Measurements from ENCODE around the gene NHP2. TPM values are rescaled to one million over a fixed set of nuclear protein-coding genes. Genes with fewer than 3 reads are reported as not detected.

NHP2 gene
- total RNA-seq, 4 donors from 2014 or later, result 109 to 257 (median 177) TPM

GRCh38 chr5:178123094-178123965 lies 30.4 kb downstream of the NHP2 start:
- H3K9me3 ChIP-seq, result no peaks in the 10 kb centered on the region
- H3K27me3 ChIP-seq, result no peaks in the 10 kb centered on the region
- TF ChIP-seq POLR2A (IDR thresholded peaks at IDR 0.05) (no peak), CTCF (IDR thresholded peaks at IDR 0.05) (no peak)
- WGBS, 2 donors, result 87 to 89% methylated on average over 3 to 12 of the region's 13 CpGs
- H3K36me3 ChIP-seq, result no peaks in the 10 kb centered on the region
- H3K4me3 ChIP-seq (replicated peaks in 1 of 3), result no peak overlapping the region
- DNase-seq, result no peak
- peaks cover 5 to 13% of the 10 kb centered on the region in 2 donors for H3K4me1 ChIP-seq
- intact Hi-C loops (cut with DNase I), result no loop called here
- no peak overlapping the region for H3K27ac ChIP-seq

GRCh38 chr5:178122346-178122745 lies 31.3 kb downstream of the NHP2 start:
- peaks cover 5 to 13% of the 10 kb centered on the region in 2 donors for H3K4me1 ChIP-seq
- H3K9me3 ChIP-seq, result no peaks in the 10 kb centered on the region
- H3K27ac ChIP-seq, result no peak overlapping the region
- WGBS, 2 donors, result 75 to 87% methylated on average over 2 to 5 of the region's 5 CpGs
- H3K4me3 ChIP-seq (replicated peaks in 1 of 3), result no peak overlapping the region
- intact Hi-C loops (cut with DNase I), result no loop called here
- H3K27me3 ChIP-seq, result no peaks in the 10 kb centered on the region
- TF ChIP-seq POLR2A (IDR thresholded peaks at IDR 0.05) (no peak), CTCF (IDR thresholded peaks at IDR 0.05) (no peak)
- DNase-seq, result no peak
- H3K36me3 ChIP-seq, result no peaks in the 10 kb centered on the region

- intact Hi-C loops (cut with DNase I), result no loop called here
- Histone ChIP-seq H3K4me3 (replicated peaks in 1 of 3) (no peak overlapping the region), H3K36me3 (no peaks in the 10 kb centered on the region), H3K27ac (no peak overlapping the region), H3K27me3 (no peaks in the 10 kb centered on the region), H3K9me3 (no peaks in the 10 kb centered on the region), H3K4me1 (peaks cover 5 to 13% of the 10 kb centered on the region in 2 donors)
- WGBS, 2 donors, result 85 to 88% methylated on average over 22 to 29 of the region's 38 CpGs
- TF ChIP-seq CTCF (IDR thresholded peaks at IDR 0.05) (no peak), POLR2A (IDR thresholded peaks at IDR 0.05) (no peak)
- no peak for DNase-seq
Observed at GRCh38 chr5:178121391-178122276, 32.1 kb downstream of the NHP2 start.

GRCh38 chr5:178120607-178121357 lies 32.9 kb downstream of the NHP2 start:
- 24 to 40% methylated on average over 9 to 20 of the region's 29 CpGs for WGBS, 2 donors
- Histone ChIP-seq H3K27ac (no peak overlapping the region), H3K36me3 (no peaks in the 10 kb centered on the region), H3K4me1 (peaks cover 5 to 13% of the 10 kb centered on the region in 2 donors), H3K27me3 (no peaks in the 10 kb centered on the region), H3K4me3 (replicated peaks in 1 of 3) (no peak overlapping the region), H3K9me3 (no peaks in the 10 kb centered on the region)
- intact Hi-C loops (cut with DNase I), result no loop called here
- peak; percentile 97 for DNase-seq
- TF ChIP-seq POLR2A (IDR thresholded peaks at IDR 0.05), result no peak
- peak in 5 of 6 experiments; percentile 47 to 64 (median 58) for TF ChIP-seq CTCF (IDR thresholded peaks at IDR 0.05)

Measured in thyroid gland (tissue), 4 donors.